PC-3 (cell line): ENCODE results near the gene ZNF319.

ENCODE experiments used
- CTCF ChIP-seq: fragments of 300-600 bp; sonication (generic); conservative IDR thresholded peaks from 2 replicates; pipeline ENCODE4 v1.5.1; 2017; ENCODE audit warnings: antibody characterized with exemption, low read depth, mild to moderate bottlenecking, low read length
- EZH2phosphoT487 ChIP-seq: fragments of 300-600 bp; sonication (generic); IDR thresholded peaks from 2 replicates; pipeline ENCODE4 v1.6.1; 2018; ENCODE audit warnings: mild to moderate bottlenecking, antibody characterized with exemption, low read length, borderline replicate concordance

GRCh38 chr16:57964157-57964700 is 36.2 kb downstream of the ZNF319 start:
- no peak for TF ChIP-seq EZH2phosphoT487
- no peak for TF ChIP-seq CTCF
